Muscle of leg (tissue), 16 donors: ENCODE data around the gene RETNLB. TPM values are rescaled to one million over a fixed set of nuclear protein-coding genes. Genes with fewer than 3 reads are reported as not detected.

Experiments used
- DNase-seq: peaks from one replicate; pipeline ENCODE4 v3.0.0; 2013
- H3K27ac ChIP-seq: one replicate; pipeline ENCODE4 v1.5.1; 2013; ENCODE audit warnings: mild to moderate bottlenecking, low read length, control low read depth
- H3K27me3 ChIP-seq: one replicate; pipeline ENCODE4 v1.6.1; 2013; ENCODE audit warnings: low read length; ENCODE audit not compliant: control insufficient read depth, insufficient read depth
- H3K36me3 ChIP-seq: one replicate; pipeline ENCODE4 v1.6.1; 2013; ENCODE audit warnings: low read length; ENCODE audit not compliant: control insufficient read depth, insufficient read depth
- H3K4me1 ChIP-seq: one replicate; pipeline ENCODE4 v1.6.1; 2013; ENCODE audit warnings: low read length; ENCODE audit not compliant: control insufficient read depth, insufficient read depth
- H3K4me3 ChIP-seq: one replicate; pipeline ENCODE4 v1.5.1; 2013; ENCODE audit warnings: low read length, control low read depth
- H3K9me3 ChIP-seq: replicated peaks from 2 replicates; pipeline ENCODE4 v1.6.1; 2013; ENCODE audit warnings: low read depth, low read length; ENCODE audit not compliant: control insufficient read depth
- WGBS: methylation state at CpG from one replicate; pipeline ENCODE4 v1.1.5; 2013; ENCODE audit warnings: missing lambda C conversion rate; ENCODE audit not compliant: insufficient coverage; 5-methylcytosine and 5-hydroxymethylcytosine counted together
- long read RNA-seq, 11 donors: transcript quantifications; one replicate each; lab custom pipeline, GENCODE V29; 2026
- polyA plus RNA-seq, 8 donors: library from polyadenylated mRNA; unstranded; fragments of 120-200 nt; gene quantifications; one replicate each; pipeline versions ENCODE4 v1.2.1 to v1.2.3, GENCODE V29; 2013; ENCODE audit warnings: inconsistent platforms in 1 of 8, low replicate concordance in 1 of 8; ENCODE audit not compliant: insufficient read length in 8 of 8, insufficient read depth in 1 of 8
- total RNA-seq: library from RNA; stranded (reverse); fragments of 120-200 nt; gene quantifications from one replicate; pipeline ENCODE4 v1.2.4, GENCODE V29; 2013

Gene RETNLB
- not detected for total RNA-seq
- under 1 TPM in 1 of 8 donors, not detected in 7; 0.50 TPM for polyA plus RNA-seq
- long read RNA-seq, donor 1: 0 reads
- long read RNA-seq, donor 2: 0 reads
- long read RNA-seq, donor 3: 0 reads
- long read RNA-seq, donor 4: 0 reads
- long read RNA-seq, donor 5: 0 reads
- long read RNA-seq, donor 6: 0 reads
- long read RNA-seq, donor 7: 0 reads
- long read RNA-seq, donor 8: 0 reads
- long read RNA-seq, donor 9: 0 reads
- long read RNA-seq, donor 10, partial matches to known transcripts: 20 of 20 reads
- long read RNA-seq, donor 10, other reads (novel, unspliced or antisense): 0 of 20 reads
- long read RNA-seq, donor 11: 0 reads

GRCh38 chr3:108757404-108757982 lies at the start of gene RETNLB:
TSS of gene RETNLB (minus strand) at chr3:108757410. CDS start at chr3:108757185, 225 bp downstream.
- no peaks in the 10 kb centered on the region for H3K4me1 ChIP-seq
- H3K27me3 ChIP-seq: no peaks in the 10 kb centered on the region
- 60% methylated on average over 1 of the region's 3 CpGs for WGBS
- no peaks in the 10 kb centered on the region for H3K9me3 ChIP-seq
- no peak within 1 kb of the TSS for H3K4me3 ChIP-seq
- no peak within 1 kb of the TSS for H3K27ac ChIP-seq
- H3K36me3 ChIP-seq: no peaks in the 10 kb centered on the region
- DNase-seq: no peak

- Histone ChIP-seq H3K4me1 (no peaks in the 10 kb centered on the region), H3K4me3 (no peak overlapping the region), H3K27me3 (no peaks in the 10 kb centered on the region), H3K9me3 (no peaks in the 10 kb centered on the region), H3K27ac (no peak overlapping the region), H3K36me3 (no peaks in the 10 kb centered on the region)
- WGBS: no CpG with 5 or more reads among the region's 4 CpGs
- peak; percentile 3 for DNase-seq
Observed at GRCh38 chr3:108806316-108806715, 49.1 kb upstream of the RETNLB start.

- H3K27me3 ChIP-seq: no peaks in the 10 kb centered on the region
- H3K36me3 ChIP-seq: no peaks in the 10 kb centered on the region
- no peak overlapping the region for H3K4me3 ChIP-seq
- no peaks in the 10 kb centered on the region for H3K4me1 ChIP-seq
- H3K9me3 ChIP-seq: no peaks in the 10 kb centered on the region
- WGBS: 73% methylated on average over 4 of the region's 4 CpGs
- no peak overlapping the region for H3K27ac ChIP-seq
- no peak for DNase-seq
Observed at GRCh38 chr3:108804966-108805365, 47.8 kb upstream of the RETNLB start.

GRCh38 chr3:108804437-108804836 lies 47.2 kb upstream of the RETNLB start:
- no peak for DNase-seq
- Histone ChIP-seq H3K36me3 (no peaks in the 10 kb centered on the region), H3K9me3 (no peaks in the 10 kb centered on the region), H3K4me3 (no peak overlapping the region), H3K4me1 (no peaks in the 10 kb centered on the region), H3K27ac (no peak overlapping the region), H3K27me3 (no peaks in the 10 kb centered on the region)
- WGBS: no CpG with 5 or more reads among the region's 2 CpGs

GRCh38 chr3:108791473-108791872 lies 34.3 kb upstream of the RETNLB start:
- no peaks in the 10 kb centered on the region for H3K4me1 ChIP-seq
- no peak overlapping the region for H3K27ac ChIP-seq
- no CpG with 5 or more reads among the region's 3 CpGs for WGBS
- H3K4me3 ChIP-seq: no peak overlapping the region
- H3K27me3 ChIP-seq: no peaks in the 10 kb centered on the region
- no peak for DNase-seq
- H3K9me3 ChIP-seq: peaks cover 4% of the 10 kb centered on the region
- no peaks in the 10 kb centered on the region for H3K36me3 ChIP-seq

GRCh38 chr3:108780235-108780634 lies 23.0 kb upstream of the RETNLB start:
- H3K4me3 ChIP-seq: no peak overlapping the region
- DNase-seq: no peak

GRCh38 chr3:108779496-108779895 lies 22.3 kb upstream of the RETNLB start:
- Histone ChIP-seq H3K4me1 (no peaks in the 10 kb centered on the region), H3K9me3 (no peaks in the 10 kb centered on the region), H3K27me3 (no peaks in the 10 kb centered on the region), H3K36me3 (no peaks in the 10 kb centered on the region), H3K27ac (no peak overlapping the region), H3K4me3 (no peak overlapping the region)
- WGBS: 100% methylated on average over 1 of the region's 3 CpGs
- no peak for DNase-seq

More at GRCh38 chr3:108780235-108780634, 23.0 kb upstream of the RETNLB start:
- Histone ChIP-seq H3K27ac (no peak overlapping the region), H3K27me3 (no peaks in the 10 kb centered on the region), H3K9me3 (no peaks in the 10 kb centered on the region), H3K4me1 (no peaks in the 10 kb centered on the region), H3K36me3 (no peaks in the 10 kb centered on the region)
- WGBS: 83% methylated on average over 2 of the region's 4 CpGs

- Histone ChIP-seq H3K27me3 (no peaks in the 10 kb centered on the region), H3K27ac (no peak overlapping the region), H3K9me3 (no peaks in the 10 kb centered on the region), H3K4me1 (no peaks in the 10 kb centered on the region), H3K4me3 (no peak overlapping the region), H3K36me3 (no peaks in the 10 kb centered on the region)
- no CpG with 5 or more reads among the region's 1 CpG for WGBS
- DNase-seq: no peak
Observed at GRCh38 chr3:108775649-108776048, 18.4 kb upstream of the RETNLB start.

- Histone ChIP-seq H3K4me1 (no peaks in the 10 kb centered on the region), H3K4me3 (no peak overlapping the region), H3K36me3 (no peaks in the 10 kb centered on the region), H3K27me3 (no peaks in the 10 kb centered on the region), H3K9me3 (no peaks in the 10 kb centered on the region), H3K27ac (no peak overlapping the region)
- WGBS: 100% methylated on average over 1 of the region's 3 CpGs
- no peak for DNase-seq
Observed at GRCh38 chr3:108767253-108767652, 10.0 kb upstream of the RETNLB start.

GRCh38 chr3:108755686-108756085 lies 1.5 kb downstream of the RETNLB start:
- Histone ChIP-seq H3K9me3 (no peaks in the 10 kb centered on the region), H3K27ac (no peak overlapping the region), H3K4me3 (no peak overlapping the region), H3K27me3 (no peaks in the 10 kb centered on the region), H3K36me3 (no peaks in the 10 kb centered on the region), H3K4me1 (no peaks in the 10 kb centered on the region)
- DNase-seq: no peak
- WGBS: 70% methylated on average over 2 of the region's 5 CpGs
